ENCODE measurements around the gene CACNB4.
"Not testable (repeated sequence)": the region's sequence is repeated elsewhere in the genome, so short reads cannot be mapped to it uniquely, and the experiment has no call there.

The CACNB4 gene

GRCh38 chr2:152025678-152026287 lies 73.1 kb downstream of the CACNB4 start:
- in situ Hi-C loops (cut with MboI; ENCODE audit: low sequenced_read_pairs), result no loop called here

- in situ Hi-C loops (cut with MboI; ENCODE audit: low sequenced_read_pairs), result loop anchor here (25.0 kb wide), 1 partner anchor 537 kb away; no protein-coding TSS in a partner anchor
Observed at GRCh38 chr2:152024477-152024876, 74.4 kb downstream of the CACNB4 start.

GRCh38 chr2:152022090-152022489 lies 76.8 kb downstream of the CACNB4 start:
- in situ Hi-C loops (cut with MboI; ENCODE audit: low sequenced_read_pairs), result loop anchor here (25.0 kb wide), 1 partner anchor 535 kb away; no protein-coding TSS in a partner anchor

- in situ Hi-C loops (cut with MboI; ENCODE audit: low sequenced_read_pairs), result loop anchor here (25.0 kb wide), 1 partner anchor 534 kb away; no protein-coding TSS in a partner anchor
Observed at GRCh38 chr2:152021001-152021400, 77.8 kb downstream of the CACNB4 start.

GRCh38 chr2:152019732-152020131 lies 79.1 kb downstream of the CACNB4 start:
- in situ Hi-C loops (cut with MboI; ENCODE audit: low sequenced_read_pairs), result loop anchor here (25.0 kb wide), 1 partner anchor 532 kb away; no protein-coding TSS in a partner anchor

- in situ Hi-C loops (cut with MboI; ENCODE audit: low sequenced_read_pairs), result loop anchor here (25.0 kb wide), 1 partner anchor 529 kb away; no protein-coding TSS in a partner anchor
Observed at GRCh38 chr2:152016181-152017120, 82.4 kb downstream of the CACNB4 start.

- in situ Hi-C loops (cut with MboI; ENCODE audit: low sequenced_read_pairs), result loop anchor here (25.0 kb wide), 1 partner anchor 528 kb away; no protein-coding TSS in a partner anchor
Observed at GRCh38 chr2:152015552-152015951, 83.3 kb downstream of the CACNB4 start.

GRCh38 chr2:152012697-152013096 lies 86.1 kb downstream of the CACNB4 start:
- in situ Hi-C loops (cut with MboI; ENCODE audit: low sequenced_read_pairs), result loop anchor here (25.0 kb wide), 1 partner anchor 525 kb away; no protein-coding TSS in a partner anchor

GRCh38 chr2:152011724-152012123 lies 87.1 kb downstream of the CACNB4 start:
- in situ Hi-C loops (cut with MboI; ENCODE audit: low sequenced_read_pairs), result loop anchor here (25.0 kb wide), 1 partner anchor 524 kb away; no protein-coding TSS in a partner anchor

- in situ Hi-C loops (cut with MboI; ENCODE audit: low sequenced_read_pairs), result loop anchor here (25.0 kb wide), 1 partner anchor 518 kb away; no protein-coding TSS in a partner anchor
Observed at GRCh38 chr2:152005607-152006006, 93.2 kb downstream of the CACNB4 start.

GRCh38 chr2:152003283-152003682 lies 95.6 kb downstream of the CACNB4 start:
- in situ Hi-C loops (cut with MboI; ENCODE audit: low sequenced_read_pairs), result loop anchor here (25.0 kb wide), 1 partner anchor 516 kb away; no protein-coding TSS in a partner anchor

- in situ Hi-C loops (cut with MboI; ENCODE audit: low sequenced_read_pairs), result no loop called here
Observed at GRCh38 chr2:151999053-151999452, 99.8 kb downstream of the CACNB4 start.

GRCh38 chr2:151996243-151997003 lies 102.4 kb downstream of the CACNB4 start:
- in situ Hi-C loops (cut with MboI; ENCODE audit: low sequenced_read_pairs), result no loop called here

GRCh38 chr2:151995161-151995557 lies 103.7 kb downstream of the CACNB4 start:
- in situ Hi-C loops (cut with MboI; ENCODE audit: low sequenced_read_pairs), result no loop called here

GRCh38 chr2:151994178-151994577 lies 104.7 kb downstream of the CACNB4 start:
- in situ Hi-C loops (cut with MboI; ENCODE audit: low sequenced_read_pairs), result not testable (repeated sequence)

GRCh38 chr2:151991010-151991409 lies 107.8 kb downstream of the CACNB4 start:
- in situ Hi-C loops (cut with MboI; ENCODE audit: low sequenced_read_pairs), result no loop called here

GRCh38 chr2:151989378-151989777 lies 109.5 kb downstream of the CACNB4 start:
- in situ Hi-C loops (cut with MboI; ENCODE audit: low sequenced_read_pairs), result no loop called here

GRCh38 chr2:151987484-151987883 lies 111.4 kb downstream of the CACNB4 start:
- in situ Hi-C loops (cut with MboI; ENCODE audit: low sequenced_read_pairs), result no loop called here

- in situ Hi-C loops (cut with MboI; ENCODE audit: low sequenced_read_pairs), result no loop called here
Observed at GRCh38 chr2:151984424-151985083, 114.3 kb downstream of the CACNB4 start.

- in situ Hi-C loops (cut with MboI; ENCODE audit: low sequenced_read_pairs), result no loop called here
Observed at GRCh38 chr2:151983221-151983620, 115.6 kb downstream of the CACNB4 start.
